HL-60 (cell line): ENCODE data around the gene PXDN.

Experiments
- CTCF ChIP-seq: IDR thresholded peaks from one replicate; pipeline ENCODE4 v1.5.1; 2011; ENCODE audit warnings: low read length, control low read depth, inconsistent platforms; ENCODE audit not compliant: insufficient read depth
- GABPA ChIP-seq: IDR thresholded peaks from 2 replicates; pipeline ENCODE4 v1.6.1; 2012; ENCODE audit warnings: low read depth
- POLR2AphosphoS5 ChIP-seq: IDR thresholded peaks from 2 replicates; pipeline ENCODE4 v1.6.1; 2012; ENCODE audit warnings: low read depth

- TF ChIP-seq CTCF (no peak), POLR2AphosphoS5 (no peak), GABPA (no peak)
Observed at GRCh38 chr2:1787755-1788477, 43.6 kb upstream of the PXDN start.
